GM21576 (cell line): ENCODE measurements around the gene RIOK1.

Source experiments
- ATAC-seq: cut with Tn5 transposase; IDR thresholded peaks from one replicate; pipeline ENCODE4 v1.9.1; 2021; ENCODE audit warnings: mild to moderate bottlenecking, moderate library complexity; ENCODE audit not compliant: unreplicated experiment

The RIOK1 gene

GRCh38 chr6:7406743-7407142 is 17.1 kb downstream of the RIOK1 start:
- no peak for ATAC-seq

DNA sequence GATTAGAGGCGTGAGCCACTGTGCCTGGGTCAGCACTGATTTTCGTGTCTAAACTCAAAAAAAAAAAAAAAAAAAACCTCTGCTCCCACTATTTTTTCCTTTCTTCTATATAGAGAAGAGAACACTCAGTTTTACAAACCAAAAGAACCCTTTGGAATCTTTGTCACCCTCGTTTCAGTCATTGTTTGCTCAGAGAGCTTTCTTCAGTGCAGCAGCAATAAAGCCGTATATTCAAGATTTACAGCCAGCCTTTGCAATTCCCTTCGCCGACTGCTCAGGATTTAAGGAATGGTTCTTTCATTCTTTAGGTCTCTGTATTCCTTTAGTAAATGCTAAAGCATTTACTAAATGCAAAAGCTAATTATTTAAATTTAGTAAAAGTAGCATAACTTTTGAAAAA is 20.1 kb downstream of the RIOK1 start:
- ATAC-seq: no peak

- no peak for ATAC-seq
These were observed 21.2 kb downstream of the RIOK1 start for GRCh38 chr6:7410851-7411250.

DNA sequence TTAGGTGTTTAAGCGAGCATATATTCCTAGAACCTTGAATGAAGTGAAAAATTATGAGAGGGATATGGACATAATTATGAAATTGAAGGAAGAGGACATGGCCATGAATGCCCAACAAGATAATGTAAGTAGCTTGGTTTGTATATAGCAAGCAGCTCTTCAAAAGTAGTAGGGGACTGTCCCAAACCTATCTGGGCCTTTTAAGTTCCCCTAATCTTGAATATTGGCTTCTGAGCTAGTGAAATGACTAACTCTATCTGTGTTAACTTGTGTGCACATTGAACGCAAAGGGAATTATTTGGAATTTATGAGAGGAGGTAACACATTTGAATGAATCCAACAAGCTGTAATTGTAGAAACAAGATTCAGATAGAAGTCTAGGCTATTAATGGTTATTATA is 21.7 kb downstream of the RIOK1 start:
- ATAC-seq: no peak

DNA sequence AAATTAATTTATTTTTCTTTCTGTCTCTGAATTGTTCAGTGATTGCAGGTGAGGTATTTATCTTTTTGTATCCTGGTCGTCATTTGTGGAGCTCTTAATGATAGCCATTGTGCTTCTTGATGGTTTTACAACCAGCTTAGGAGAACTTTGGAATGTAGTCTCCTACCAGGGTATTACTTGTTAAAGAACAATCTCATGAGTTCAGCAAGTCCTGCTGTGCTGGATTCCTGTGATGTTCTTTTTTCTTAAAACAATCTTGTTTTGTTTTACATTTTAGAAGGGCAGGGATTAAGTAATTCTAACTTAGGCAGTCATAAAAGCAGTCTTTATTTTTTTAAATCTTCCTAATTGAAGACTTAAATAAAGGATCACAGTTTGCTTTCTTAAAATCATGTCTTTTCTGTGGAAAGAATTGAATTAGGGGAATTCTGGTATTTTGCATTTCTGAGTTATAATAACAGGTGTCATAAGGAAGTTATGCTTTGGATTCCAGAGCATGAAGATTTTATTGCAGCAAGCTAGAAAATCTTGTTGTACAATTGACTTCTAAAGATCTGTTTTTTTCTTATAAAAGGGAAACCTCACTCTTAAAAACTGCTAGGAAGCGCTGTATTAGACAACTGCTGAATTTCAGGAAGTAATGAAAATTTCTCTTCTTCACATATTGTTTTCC is 23.7 kb downstream of the RIOK1 start:
- ATAC-seq: no peak

GRCh38 chr6:7414811-7415210 is 25.2 kb downstream of the RIOK1 start:
- ATAC-seq: no peak

DNA sequence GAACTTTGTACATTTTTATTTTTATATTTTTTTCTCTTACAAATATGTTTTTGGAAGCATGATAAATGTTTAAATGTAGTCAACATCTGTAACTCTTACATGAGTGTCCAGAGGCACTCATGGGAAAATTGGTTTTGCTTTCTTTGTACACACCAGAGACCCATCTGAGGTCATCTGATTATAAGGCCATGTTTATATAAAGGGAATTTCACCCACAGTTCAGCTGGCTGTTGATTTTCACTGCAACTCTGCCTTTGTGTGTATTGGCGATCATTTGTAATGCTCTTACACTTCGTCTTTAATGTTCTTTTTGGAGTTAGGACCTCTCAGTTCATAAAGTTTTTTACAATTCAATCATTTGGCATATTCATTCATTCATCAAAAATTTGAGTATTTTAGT is 28.1 kb downstream of the RIOK1 start:
- no peak for ATAC-seq

DNA sequence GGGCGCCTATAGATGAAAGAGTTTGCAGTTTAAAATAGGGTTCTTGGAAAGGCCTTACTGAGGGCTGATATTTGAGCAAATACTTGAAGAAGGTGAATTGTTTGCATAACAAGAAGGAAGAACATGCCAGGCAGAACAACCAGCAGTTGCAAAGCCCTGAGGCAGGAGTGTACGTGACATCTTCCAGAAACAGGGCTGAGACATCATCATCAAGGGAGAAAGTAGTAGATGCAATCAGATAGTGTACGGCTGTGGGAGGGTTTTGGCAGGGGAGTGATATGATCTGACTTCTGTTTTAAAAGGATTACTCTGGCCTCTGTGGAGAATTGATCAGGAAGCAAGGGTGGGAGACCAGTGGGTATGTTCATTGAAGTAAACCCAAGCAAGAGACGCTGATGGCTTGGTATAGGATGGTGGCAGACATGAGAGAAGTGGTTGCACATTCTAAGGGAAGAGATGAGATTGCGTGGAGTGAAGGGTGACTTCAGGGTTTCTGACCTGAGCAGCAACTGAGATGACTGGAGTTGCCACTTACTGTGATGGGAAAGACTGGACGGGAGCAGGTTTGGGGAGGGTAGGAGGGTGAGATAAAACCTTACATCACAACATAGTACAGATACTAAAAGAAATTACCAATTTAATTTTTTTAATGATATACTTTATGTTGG is 28.8 kb downstream of the RIOK1 start:
- ATAC-seq: no peak

GRCh38 chr6:7419065-7419464 is 29.5 kb downstream of the RIOK1 start:
- ATAC-seq: no peak

GRCh38 chr6:7421066-7421465 is 31.5 kb downstream of the RIOK1 start:
- no peak for ATAC-seq

- no peak for ATAC-seq
These were observed 34.5 kb downstream of the RIOK1 start for GRCh38 chr6:7424058-7424457.

DNA sequence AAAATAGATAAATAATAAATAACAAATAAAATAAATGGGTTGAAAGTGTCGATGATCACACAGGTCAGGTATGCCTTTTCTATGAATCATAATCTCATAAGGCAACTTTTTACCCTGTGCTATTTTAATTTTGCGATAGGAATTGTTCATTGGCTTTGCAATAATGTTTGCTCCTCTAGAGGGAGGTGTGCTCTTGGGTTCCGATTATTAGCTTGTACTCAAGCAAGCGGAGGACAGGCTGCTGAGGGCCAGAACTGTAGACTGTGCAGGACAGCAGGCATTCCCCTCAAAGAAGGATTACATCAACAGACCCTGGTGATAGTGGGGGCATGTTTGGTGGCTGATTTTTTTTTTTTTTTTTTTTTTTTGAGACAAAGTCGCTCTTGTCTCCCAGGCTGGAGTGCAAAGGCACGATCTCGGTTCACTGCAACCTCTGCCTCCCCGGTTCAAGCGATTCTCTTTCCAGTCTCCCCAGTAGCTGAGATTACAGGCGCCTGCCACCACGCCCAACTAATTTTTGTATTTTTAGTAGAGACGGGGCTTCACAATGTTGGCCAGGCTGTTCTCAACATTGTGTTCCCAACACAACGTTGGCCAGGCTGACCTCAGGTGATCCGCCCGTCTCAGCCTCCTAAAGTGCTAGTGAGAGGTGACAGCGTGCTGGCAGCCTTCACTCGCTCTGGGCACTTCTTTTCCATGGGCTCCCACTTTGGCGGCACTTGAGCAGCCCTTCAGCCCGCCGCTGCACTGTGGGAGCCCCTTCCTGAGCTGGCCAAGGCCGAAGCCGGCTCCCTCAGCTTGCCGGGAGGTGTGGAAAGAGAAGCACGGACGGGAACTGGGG is 35.6 kb downstream of the RIOK1 start:
- no peak for ATAC-seq

GRCh38 chr6:7425808-7426190 is 36.2 kb downstream of the RIOK1 start:
- ATAC-seq: no peak

DNA sequence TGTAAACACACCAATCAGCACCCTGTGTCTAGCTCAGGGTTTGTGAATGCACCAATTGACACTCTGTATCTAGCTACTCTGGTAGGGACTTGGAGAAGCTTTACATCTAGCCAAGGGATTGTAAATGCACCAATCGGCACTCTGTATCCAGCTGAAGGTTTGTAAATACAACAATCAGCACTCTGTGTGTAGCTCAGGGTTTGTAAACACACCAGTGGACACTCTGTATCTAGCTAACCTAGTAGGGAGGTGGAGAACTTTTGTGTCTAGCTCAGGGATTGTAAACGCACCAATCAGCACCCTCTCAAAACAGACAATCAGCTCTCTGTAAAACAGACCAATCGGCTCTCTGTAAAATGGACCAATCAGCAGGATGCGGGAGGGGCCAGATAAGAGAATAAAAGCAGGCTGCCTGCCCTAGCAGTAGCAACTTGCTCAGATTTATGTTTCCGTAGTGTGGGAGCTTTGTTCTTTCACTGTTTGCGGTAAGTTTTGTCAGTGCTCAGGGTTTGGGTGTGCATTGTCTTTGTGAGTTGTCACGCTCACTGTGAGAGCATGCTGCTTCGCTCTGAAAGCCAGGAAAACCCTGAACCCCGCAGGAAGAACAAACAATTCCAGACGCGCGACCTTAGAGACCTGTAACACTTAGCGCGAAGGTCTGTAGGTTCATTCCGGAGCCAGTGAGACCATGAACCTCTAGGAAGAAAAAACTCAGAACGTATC is 37.0 kb downstream of the RIOK1 start:
- ATAC-seq: no peak

DNA sequence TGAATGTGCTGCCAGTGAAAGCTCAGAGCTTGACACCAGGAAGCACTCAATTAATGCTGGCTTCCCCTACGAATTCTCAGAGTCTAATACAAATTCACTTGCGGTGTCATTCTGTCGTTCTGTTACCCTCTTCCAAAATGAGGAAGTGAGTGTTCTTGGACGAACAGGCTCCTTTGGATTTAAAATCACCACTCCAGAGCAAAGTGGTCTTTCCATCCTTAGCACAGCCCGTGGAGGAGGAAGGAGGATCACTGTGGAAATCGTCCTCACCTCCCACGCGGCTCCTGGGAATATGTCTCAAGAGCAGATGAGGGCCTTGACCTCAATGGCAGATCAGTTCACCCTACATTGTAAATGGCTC is 41.7 kb downstream of the RIOK1 start:
- ATAC-seq: no peak

DNA sequence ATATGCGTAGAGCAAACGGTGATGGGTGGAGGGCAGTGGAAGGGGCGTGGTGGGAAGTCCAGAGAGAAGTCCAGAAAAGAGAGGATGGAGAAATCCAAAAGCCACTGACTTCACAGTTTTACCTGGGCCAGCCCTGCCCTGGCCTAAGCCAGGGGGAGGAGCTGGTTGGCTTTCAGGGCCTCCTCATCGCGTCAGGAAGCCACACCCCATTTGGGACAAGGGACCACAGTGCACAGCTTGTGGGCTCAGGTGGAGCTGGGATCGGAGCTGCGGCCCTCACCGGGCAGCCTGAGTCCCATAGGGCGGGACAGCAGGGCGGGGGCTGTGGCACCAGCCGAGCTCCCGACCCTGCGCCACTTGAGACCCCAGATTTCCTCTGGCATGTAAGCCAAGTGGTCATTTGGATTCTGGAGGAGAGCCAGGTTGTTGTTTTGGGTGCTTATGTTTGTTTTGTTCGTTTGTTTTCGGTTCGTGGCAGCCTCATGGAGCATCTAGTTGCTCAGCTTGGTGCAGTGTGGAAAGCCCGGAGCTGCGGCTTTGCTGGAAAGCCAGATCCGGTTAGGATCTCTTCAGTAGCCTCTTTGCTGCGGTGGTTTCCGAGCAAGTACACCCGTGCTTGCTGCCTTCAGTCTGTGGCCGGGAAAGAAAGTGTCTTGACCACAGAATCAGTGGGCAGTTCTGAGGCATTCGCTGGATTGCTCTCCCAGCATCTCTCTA is 42.2 kb downstream of the RIOK1 start:
- ATAC-seq: no peak

DNA sequence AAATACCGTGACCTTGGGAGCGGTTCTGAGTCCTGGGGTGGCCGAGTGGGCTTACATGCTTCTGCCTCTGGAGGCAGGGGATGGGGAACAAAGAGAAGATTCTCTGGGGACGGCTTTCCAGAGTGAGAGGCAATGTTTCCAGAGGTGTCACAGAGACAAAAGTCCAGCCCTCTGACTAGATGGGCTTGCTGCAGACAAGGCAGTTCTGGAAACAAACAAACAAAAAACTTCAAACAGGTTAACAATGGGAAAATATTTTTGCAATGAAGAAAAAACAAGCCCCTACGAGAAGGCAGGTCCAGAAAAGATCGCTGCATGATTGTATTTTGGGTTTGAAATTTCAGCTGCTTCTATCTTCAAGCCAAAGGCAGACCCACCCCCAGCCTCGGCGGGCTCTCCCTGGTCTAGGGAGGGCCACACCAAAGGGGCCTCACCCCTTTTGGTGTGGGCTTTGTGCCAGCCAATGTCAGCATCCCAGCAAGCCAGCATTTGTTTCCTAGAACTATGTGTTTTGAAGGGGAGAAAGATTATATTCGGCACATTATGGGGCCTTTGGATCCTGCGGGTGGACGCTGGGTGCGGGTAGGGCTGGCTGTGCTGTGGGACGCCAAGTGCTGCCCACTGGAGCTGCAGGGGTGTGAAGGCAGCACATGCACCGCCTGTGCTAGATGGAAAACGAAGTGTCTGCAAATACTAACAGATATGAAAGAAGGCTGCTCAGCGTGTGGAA is 42.9 kb downstream of the RIOK1 start:
- ATAC-seq: no peak

DNA sequence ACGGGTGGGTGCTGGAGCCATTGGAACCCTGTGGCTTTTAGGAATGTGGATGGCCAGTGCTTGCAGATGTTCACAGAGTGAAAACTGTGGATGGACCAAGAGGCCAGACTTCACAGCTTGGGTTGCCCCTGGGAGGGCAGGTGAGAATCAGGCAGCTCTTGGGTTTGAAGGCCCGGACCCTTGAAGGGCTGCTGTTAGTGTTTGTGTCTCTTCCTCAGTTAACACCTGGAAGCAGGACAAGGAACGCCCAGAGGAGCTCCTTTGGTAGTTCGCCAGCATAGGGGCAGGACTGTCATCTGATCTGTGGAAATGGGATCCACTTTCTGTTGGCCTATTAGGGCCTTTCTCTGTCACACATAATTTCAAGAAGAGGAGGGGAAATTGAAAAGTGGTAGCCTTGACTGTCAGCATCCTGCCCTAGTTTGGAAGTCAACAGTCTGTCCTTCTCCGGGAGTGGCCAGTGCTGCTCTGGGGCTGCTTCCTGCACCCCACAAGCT is 43.6 kb downstream of the RIOK1 start:
- no peak for ATAC-seq

DNA sequence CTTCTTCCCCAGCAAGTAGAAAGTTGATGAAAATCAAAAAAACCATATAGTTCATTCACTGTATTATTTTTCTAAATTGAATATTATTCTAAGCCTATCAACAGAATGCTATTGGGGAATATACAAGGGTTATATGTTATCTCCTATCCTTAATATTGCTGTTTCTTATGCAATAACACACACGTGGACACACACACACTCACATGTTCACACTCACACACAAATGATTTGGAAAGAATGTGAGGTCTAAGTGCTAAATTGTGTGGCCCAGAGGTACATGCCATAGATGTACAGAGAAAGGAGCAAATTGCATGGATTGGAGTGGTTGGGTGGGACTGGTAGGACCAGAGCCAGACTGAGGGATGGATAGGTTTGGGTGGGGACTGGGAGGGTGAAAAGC is 45.1 kb downstream of the RIOK1 start:
- no peak for ATAC-seq

DNA sequence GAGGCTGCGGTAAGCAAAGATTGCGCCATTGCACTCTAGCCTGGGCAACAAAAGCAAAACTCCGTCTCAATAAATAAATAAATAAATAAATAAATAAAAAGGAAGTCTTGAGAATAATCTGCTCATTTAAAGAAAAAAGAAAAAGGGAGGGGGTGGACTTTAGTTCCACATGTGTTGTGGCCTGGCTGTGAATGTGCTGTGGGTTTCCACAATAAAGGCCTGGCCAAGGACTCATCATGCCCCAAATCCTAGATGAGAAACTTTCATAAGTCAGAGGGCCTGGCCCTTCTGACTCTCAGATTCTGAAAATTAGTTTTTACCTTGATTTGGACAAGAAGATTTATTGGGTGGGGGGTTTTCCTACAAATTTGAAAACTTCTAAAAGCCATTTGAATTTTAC is 48.4 kb downstream of the RIOK1 start:
- no peak for ATAC-seq
